GM10266 (cell line): ENCODE results near the gene SLC25A6.
"Not testable (repeated sequence)": the region's sequence is repeated elsewhere in the genome, so short reads cannot be mapped to it uniquely, and the experiment has no call there.

Experiments
- DNase-seq: peaks from one replicate; pipeline ENCODE4 v3.0.0; 2012; ENCODE audit errors: extremely low spot score
- TF ChIP-seq, protein P1 (sequence below): IDR thresholded peaks from 2 replicates; pipeline ENCODE4 v1.5.1; 2012; ENCODE audit warnings: mild to moderate bottlenecking, low read depth; ENCODE audit not compliant: control insufficient read depth, insufficient read depth; ENCODE audit errors: missing control alignments

SLC25A6 gene

DNA sequence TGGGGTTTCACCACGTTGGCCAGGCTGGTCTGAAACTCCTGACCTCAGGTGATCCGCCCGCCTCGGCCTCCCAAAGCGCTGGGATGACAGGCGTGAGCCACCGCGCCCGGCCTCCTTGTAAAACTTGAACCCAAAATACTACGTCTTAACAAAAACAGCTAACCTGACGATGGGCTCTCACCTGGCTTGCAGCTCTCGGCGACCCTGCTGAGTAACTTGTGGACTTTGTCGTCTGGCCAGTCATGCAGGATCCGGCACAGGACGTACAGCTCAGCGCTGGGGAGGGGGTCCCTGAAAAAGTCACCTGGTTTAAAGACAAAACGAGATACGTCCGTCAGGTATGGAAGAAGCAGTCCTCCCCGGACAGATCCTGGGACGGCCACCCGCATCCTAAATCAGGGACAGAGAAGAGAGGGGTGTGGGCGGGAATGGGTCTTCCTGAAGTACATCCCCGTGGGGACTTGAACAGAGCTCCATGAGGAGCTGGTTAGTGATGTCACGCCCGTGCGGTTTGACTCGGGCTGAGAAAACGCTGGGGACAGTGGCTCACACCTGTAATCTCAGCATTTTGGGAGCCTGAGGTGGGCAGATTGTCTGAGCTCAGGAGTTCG, 20.7 kb upstream of the SLC25A6 start:
- TF ChIP-seq, protein P1, sequence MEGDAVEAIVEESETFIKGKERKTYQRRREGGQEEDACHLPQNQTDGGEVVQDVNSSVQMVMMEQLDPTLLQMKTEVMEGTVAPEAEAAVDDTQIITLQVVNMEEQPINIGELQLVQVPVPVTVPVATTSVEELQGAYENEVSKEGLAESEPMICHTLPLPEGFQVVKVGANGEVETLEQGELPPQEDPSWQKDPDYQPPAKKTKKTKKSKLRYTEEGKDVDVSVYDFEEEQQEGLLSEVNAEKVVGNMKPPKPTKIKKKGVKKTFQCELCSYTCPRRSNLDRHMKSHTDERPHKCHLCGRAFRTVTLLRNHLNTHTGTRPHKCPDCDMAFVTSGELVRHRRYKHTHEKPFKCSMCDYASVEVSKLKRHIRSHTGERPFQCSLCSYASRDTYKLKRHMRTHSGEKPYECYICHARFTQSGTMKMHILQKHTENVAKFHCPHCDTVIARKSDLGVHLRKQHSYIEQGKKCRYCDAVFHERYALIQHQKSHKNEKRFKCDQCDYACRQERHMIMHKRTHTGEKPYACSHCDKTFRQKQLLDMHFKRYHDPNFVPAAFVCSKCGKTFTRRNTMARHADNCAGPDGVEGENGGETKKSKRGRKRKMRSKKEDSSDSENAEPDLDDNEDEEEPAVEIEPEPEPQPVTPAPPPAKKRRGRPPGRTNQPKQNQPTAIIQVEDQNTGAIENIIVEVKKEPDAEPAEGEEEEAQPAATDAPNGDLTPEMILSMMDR, result no peak
- no peak for DNase-seq

DNA sequence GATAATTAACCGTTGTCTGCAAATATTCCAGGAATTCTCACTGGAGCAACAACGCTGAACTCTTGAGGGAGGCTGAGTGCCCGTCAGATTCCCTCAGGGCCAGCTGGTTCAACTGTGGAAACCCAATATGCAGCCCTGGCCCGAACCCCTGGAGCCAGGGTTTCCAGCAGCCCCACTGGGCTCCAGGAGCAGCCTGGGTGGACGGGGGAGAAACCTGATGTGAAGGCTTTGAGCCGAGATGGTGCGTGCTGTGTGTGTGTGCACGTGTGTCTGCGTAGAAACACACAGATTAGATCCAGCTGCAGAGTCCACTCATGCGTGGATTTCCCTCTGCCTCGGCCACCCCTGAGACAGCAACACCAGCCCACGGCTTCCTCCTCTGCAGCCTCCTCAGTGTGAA, 19.4 kb upstream of the SLC25A6 start:
- DNase-seq, result no peak
- TF ChIP-seq, protein P1, result no peak

DNA sequence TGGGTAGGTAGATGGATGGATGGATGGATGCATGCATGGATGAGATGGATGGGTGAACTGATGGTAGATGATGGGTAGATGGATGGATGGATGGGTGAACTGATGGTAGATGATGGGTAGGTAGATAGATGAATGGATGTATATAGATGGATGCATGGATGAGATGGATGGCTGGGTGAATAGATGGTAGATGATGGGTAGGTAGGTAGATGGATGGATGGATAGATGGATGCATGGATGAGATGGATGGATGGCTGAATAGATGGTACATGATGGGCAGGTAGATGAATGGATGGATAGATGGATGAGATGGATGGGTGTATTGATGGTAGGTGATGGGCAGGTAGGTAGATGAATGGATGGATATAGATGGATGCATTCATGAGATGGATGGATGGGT, 15.1 kb upstream of the SLC25A6 start:
- DNase-seq, result no peak
- TF ChIP-seq, protein P1, result no peak

DNA sequence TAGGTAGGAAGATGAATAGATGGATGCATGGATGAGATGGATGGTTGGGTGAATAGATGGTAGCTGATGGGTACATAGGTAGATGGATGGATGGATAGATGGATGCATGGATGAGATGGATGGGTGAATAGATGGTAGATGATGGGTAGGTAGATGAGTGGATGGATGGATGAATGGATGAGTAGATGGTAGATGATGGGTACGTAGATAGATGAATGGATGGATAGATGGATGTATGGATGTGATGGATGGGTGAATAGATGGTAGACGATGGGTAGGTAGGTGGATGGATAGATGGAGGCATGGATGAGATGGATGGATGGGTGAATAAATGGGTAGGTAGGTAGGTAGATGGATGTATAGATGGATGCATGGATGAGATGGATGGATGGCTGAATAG, 13.9 kb upstream of the SLC25A6 start:
- DNase-seq, result not testable (repeated sequence)

DNA sequence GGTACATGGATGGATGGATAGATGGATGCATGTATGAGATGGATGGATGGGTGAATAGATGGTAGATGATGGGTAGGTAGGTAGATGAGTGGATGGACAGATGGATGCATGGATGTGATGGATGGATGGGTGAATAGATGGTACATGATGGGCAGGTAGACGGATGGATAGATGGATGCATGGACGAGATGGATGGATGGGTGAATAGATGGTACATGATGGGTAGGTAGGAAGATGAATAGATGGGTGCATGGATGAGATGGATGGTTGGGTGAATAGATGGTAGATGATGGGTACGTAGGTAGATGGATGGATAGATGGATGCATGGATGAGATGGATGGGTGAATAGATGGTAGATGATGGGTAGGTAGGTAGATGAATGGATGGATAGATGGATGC, 12.0 kb upstream of the SLC25A6 start:
- not testable (repeated sequence) for DNase-seq

DNA sequence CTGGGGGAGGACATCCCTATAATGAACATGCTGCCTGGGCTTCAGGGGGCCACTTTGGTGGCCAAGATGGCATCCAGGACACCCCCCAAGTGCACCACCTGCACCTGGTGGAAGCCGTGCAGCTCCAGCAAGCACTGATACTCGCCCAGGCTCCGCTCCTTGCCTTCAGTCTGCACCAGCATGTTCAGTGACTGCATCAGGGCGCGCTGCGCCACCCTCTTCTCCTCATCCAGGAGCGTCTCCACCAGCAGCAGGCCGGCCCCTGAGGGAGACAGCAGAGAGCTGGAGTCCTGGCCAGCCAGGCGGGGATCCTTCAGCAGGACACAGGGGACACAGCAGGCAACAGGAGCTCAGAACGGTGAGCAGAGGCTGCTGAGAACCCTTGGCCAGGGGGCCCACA, 11.3 kb upstream of the SLC25A6 start:
- TF ChIP-seq, protein P1, result no peak
- DNase-seq, result no peak

DNA sequence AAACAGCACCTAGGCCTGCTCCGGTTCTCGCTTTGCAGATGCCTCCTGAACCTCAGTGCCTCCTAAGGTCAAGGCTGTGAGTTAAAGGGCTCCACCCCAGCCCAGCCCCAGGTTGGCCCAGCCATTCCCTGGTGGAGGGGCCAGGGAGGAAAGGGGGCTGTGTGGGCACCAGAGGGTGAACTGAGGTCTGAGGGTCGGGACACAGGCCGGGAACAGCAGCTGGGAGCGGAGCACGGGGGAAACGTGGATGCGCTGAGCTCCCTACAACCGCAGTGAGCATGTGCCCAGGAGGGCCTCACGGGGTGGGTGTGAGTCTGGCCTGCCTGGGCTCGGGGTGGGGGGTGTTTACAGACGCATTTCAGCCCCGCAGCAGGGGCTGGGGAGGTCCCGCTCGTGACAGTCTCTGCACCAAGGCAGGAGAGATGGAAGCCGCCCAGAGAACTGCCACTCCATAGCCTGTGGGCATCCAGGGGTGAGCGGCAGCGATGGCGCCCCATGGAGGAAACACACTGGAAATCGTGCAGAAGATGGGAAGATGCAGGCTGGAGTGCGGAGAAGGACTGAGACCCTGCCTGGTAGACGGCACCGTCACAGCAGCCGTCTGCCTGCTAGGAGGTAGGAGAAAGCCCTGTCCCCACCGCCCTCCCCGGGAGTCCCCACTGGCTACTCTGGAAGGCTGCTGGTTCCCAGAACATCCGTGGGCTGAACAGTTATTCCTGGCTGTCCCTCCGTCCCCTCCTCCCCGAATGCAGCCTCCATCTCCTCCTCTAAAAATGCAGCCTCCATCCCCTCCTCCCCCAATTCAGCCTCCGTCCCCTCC, 9.9 kb upstream of the SLC25A6 start:
- DNase-seq, result no peak
- TF ChIP-seq, protein P1, result no peak

DNA sequence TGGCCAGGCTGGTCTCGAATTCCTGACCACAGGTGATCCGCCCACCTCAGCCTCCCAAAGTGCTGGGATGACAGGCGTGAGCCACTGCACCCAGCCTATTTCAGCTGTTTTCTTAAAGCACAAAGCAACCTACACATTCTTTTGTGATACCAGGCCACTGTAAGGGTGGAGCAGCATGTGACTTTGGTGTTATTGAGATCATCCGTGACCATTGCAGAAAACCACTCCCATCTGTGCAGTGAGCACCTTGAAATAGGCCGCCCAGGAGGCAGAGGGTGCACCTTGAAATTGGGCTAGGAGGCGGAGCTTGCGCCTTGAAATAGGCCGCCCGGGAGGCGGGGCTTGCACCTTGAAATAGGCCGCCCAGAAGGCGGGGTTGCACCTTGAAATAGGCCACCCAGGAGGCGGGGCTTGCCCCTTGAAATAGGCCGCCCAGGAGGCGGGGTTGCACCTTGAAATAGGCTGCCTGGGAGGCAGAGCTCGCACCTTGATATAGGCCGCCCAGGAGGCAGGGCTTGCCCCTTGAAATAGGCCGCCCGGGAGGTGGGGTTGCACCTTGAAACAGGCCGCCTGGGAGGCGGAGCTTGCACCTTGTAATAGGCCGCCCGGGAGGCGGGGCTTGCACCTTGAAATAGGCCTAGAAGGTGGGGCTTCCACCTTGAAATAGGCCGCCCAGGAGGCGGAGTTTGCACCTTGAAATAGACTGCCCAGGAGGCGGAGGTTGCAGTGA, 9.0 kb upstream of the SLC25A6 start:
- TF ChIP-seq, protein P1, result no peak
- DNase-seq, result no peak
